ENCODE results near the gene PACS2. TPM values are rescaled to one million over a fixed set of nuclear protein-coding genes. Genes with fewer than 3 reads are reported as not detected.

PACS2 gene
- total and polyA plus RNA-seq, 2 of the 4 experiments (the other 2 are of a cell fraction): 15.6 to 32.2 TPM

DNA sequence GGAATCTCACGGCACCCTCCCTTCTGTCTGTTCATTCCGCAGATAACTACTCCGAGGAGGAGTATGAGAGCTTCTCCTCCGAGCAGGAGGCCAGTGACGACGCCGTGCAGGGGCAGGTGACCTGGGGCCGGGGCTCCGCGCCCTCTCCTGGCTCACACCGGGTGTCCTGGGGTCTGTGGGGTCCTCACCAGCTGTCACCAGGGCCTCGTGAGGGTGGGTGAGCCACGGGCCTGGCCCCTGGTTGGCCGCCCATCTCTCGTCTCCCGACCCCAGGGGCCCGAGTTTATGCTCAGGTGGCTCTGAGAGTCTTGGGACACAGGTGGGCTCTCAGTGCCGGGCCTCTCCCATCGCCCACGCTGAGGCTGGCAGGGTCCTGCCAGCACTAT, 53.5 kb downstream of the PACS2 start:
- Histone ChIP-seq H3K79me1 (ENCODE audit: low read depth in 1 of 2, low read length in 2 of 2) (no peaks in the 10 kb centered on the region; a peak in 1 of 4 replicates), H2BK5ac (ENCODE audit: low read depth, low read length, poor library complexity, severe bottlenecking) (no peak overlapping the region), H4K91ac (ENCODE audit: insufficient read depth, low read depth, low read length) (no peak overlapping the region), H3K9me3 (ENCODE audit: control insufficient read depth, insufficient read depth, low read length) (no peaks in the 10 kb centered on the region), H3K4me2 (ENCODE audit: low read depth, low read length) (no peak overlapping the region), H3K27me3 (ENCODE audit: control insufficient read depth, insufficient read depth, low read length) (no peaks in the 10 kb centered on the region), H3K9me1 (ENCODE audit: insufficient read depth, low read length) (peaks cover 3% of the 10 kb centered on the region), H4K5ac (ENCODE audit: low read depth, low read length) (no peak overlapping the region), H2BK120ac (ENCODE audit: low read depth, low read length) (no peak overlapping the region), H3K4me1 (ENCODE audit: control insufficient read depth, insufficient read depth, low read length) (peaks cover 2% of the 10 kb centered on the region; the same call in 1 of the 2 replicates), H4K8ac (ENCODE audit: low read depth in 2 of 2, low read length in 2 of 2) (no peak overlapping the region), H2AK9ac (replicated peaks; ENCODE audit: low read depth, low read length, poor library complexity) (peak overlapping the region; percentile 70), H2AK5ac (ENCODE audit: low read depth, low read length) (no peak overlapping the region), H2BK15ac (ENCODE audit: low read depth, low read length) (no peak overlapping the region), H3K14ac (replicated peaks; ENCODE audit: low read depth, low read length) (no peak overlapping the region), H3K4ac (ENCODE audit: low read depth, low read length) (no peak overlapping the region), H2BK20ac (ENCODE audit: low read depth, low read length) (no peak overlapping the region), H3K36me3 (ENCODE audit: control insufficient read depth, insufficient read depth, low read length) (peaks cover 18% of the 10 kb centered on the region; the same call in 1 of the 2 replicates), H3K23ac (ENCODE audit: low read depth, low read length) (no peak overlapping the region), H2AFZ (replicated peaks; ENCODE audit: low read length, poor library complexity) (no peak overlapping the region), H4K20me1 (ENCODE audit: insufficient read depth, low read length) (peaks cover 7% of the 10 kb centered on the region), H3K18ac (ENCODE audit: low read depth, low read length) (no peak overlapping the region), H3K56ac (ENCODE audit: extremely low read depth, insufficient read depth, low read length) (no peak overlapping the region), H3K9ac (ENCODE audit: low read depth, low read length) (no peak overlapping the region), H3K4me3 (ENCODE audit: insufficient read depth, low read depth, low read length) (no peak overlapping the region), H3K27ac (ENCODE audit: insufficient read depth, low read length) (no peak overlapping the region)
- intact Hi-C loops (cut with micrococcal nuclease) (no loop called here), dilution Hi-C loops (cut with HindIII; ENCODE audit: low sequenced_read_pairs, unreplicated experiment) (no loop called here), in situ Hi-C loops (cut with MboI; ENCODE audit: low sequenced_read_pairs) (no loop called here)
- ATAC-seq (ENCODE audit: low read depth) (no peak), DNase-seq (no peak)
- 97% methylated on average over 11 of the region's 20 CpGs; no CpG with 5 or more reads in 1 of the 2 experiments for WGBS, 2 experiments (ENCODE audit: extremely low coverage in 2 of 2, insufficient read length in 1 of 2)
- ChIA-PET CTCF (no interaction called here), POLR2A (ENCODE audit: unreplicated experiment) (no interaction called here)
- TF ChIP-seq RCOR1 (IDR thresholded peaks at IDR 0.05; ENCODE audit: insufficient replicate concordance, low read length) (no peak), SMC3 (IDR thresholded peaks at IDR 0.05; ENCODE audit: low read depth, low read length) (no peak), POLR2A (IDR thresholded peaks at IDR 0.05; ENCODE audit: low read depth, low read length) (no peak), MXI1 (IDR thresholded peaks at IDR 0.05; ENCODE audit: borderline replicate concordance, low read depth, low read length) (no peak), CHD1 (IDR thresholded peaks at IDR 0.05; ENCODE audit: low read depth, low read length) (no peak), FOS (IDR thresholded peaks at IDR 0.05; ENCODE audit: low read depth, low read length) (no peak), NFE2L2 (IDR thresholded peaks at IDR 0.05; ENCODE audit: low read depth, low read length) (no peak), MAFK (IDR thresholded peaks at IDR 0.05; ENCODE audit: low read depth, low read length) (no peak), RAD21 (IDR thresholded peaks at IDR 0.05; ENCODE audit: low read length) (no peak), CEBPB (IDR thresholded peaks at IDR 0.05; ENCODE audit: low read depth, low read length) (no peak), USF2 (IDR thresholded peaks at IDR 0.05; ENCODE audit: low read depth, low read length) (no peak), MAZ (IDR thresholded peaks at IDR 0.05; ENCODE audit: borderline replicate concordance, low read depth, low read length) (no peak), RFX5 (IDR thresholded peaks at IDR 0.05; ENCODE audit: low read depth, low read length) (no peak), BHLHE40 (IDR thresholded peaks at IDR 0.05; ENCODE audit: low read depth, low read length) (no peak)
- TF ChIP-seq, protein P1, sequence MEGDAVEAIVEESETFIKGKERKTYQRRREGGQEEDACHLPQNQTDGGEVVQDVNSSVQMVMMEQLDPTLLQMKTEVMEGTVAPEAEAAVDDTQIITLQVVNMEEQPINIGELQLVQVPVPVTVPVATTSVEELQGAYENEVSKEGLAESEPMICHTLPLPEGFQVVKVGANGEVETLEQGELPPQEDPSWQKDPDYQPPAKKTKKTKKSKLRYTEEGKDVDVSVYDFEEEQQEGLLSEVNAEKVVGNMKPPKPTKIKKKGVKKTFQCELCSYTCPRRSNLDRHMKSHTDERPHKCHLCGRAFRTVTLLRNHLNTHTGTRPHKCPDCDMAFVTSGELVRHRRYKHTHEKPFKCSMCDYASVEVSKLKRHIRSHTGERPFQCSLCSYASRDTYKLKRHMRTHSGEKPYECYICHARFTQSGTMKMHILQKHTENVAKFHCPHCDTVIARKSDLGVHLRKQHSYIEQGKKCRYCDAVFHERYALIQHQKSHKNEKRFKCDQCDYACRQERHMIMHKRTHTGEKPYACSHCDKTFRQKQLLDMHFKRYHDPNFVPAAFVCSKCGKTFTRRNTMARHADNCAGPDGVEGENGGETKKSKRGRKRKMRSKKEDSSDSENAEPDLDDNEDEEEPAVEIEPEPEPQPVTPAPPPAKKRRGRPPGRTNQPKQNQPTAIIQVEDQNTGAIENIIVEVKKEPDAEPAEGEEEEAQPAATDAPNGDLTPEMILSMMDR (conservative IDR thresholded peaks at IDR 0.05; ENCODE audit: low read depth, low read length): no peak
- TF ChIP-seq, protein P2, sequence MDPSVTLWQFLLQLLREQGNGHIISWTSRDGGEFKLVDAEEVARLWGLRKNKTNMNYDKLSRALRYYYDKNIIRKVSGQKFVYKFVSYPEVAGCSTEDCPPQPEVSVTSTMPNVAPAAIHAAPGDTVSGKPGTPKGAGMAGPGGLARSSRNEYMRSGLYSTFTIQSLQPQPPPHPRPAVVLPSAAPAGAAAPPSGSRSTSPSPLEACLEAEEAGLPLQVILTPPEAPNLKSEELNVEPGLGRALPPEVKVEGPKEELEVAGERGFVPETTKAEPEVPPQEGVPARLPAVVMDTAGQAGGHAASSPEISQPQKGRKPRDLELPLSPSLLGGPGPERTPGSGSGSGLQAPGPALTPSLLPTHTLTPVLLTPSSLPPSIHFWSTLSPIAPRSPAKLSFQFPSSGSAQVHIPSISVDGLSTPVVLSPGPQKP (IDR thresholded peaks at IDR 0.05; ENCODE audit: borderline replicate concordance, low read depth, low read length): no peak
- no TSS peak for BruUV-seq (replicated peaks)

All from IMR-90 (cell line).